H9 (cell line): ENCODE data around the gene DNER. TPM values are rescaled to one million over a fixed set of nuclear protein-coding genes. Genes with fewer than 3 reads are reported as not detected.
A peak's percentile ranks its signal among the peaks of the same experiment; 100 is the strongest.

Source experiments
- DNase-seq: peaks from one replicate; pipeline ENCODE4 v3.0.0-alpha.2; 2017
- H2AFZ ChIP-seq: one replicate; pipeline ENCODE4 v1.6.1; 2013; ENCODE audit warnings: mild to moderate bottlenecking, low read length, control low read depth, moderate library complexity
- H2AK5ac ChIP-seq: 2 replicates; pipeline ENCODE4 v1.6.1; 2013; ENCODE audit warnings: low read length, control low read depth, mixed read lengths; ENCODE audit not compliant: insufficient read length
- H2BK120ac ChIP-seq: one replicate; pipeline ENCODE4 v1.6.1; 2013; ENCODE audit warnings: low read depth, mild to moderate bottlenecking, low read length, control low read depth, inconsistent platforms; ENCODE audit not compliant: poor library complexity, severe bottlenecking
- H2BK12ac ChIP-seq: 2 replicates; pipeline ENCODE4 v1.6.1; 2013; ENCODE audit warnings: low read length, control low read depth, mixed read lengths, low read depth; ENCODE audit not compliant: insufficient read length
- H2BK15ac ChIP-seq: 2 replicates; pipeline ENCODE4 v1.6.1; 2013; ENCODE audit warnings: low read depth, low read length, control low read depth
- H2BK20ac ChIP-seq: one replicate; pipeline ENCODE4 v1.6.1; 2013; ENCODE audit warnings: low read depth, mild to moderate bottlenecking, low read length, control low read depth, inconsistent platforms; ENCODE audit not compliant: poor library complexity, severe bottlenecking
- H2BK5ac ChIP-seq: 2 replicates; pipeline ENCODE4 v1.6.1; 2013; ENCODE audit warnings: low read length, control low read depth, mixed read lengths; ENCODE audit not compliant: insufficient read length
- H3K14ac ChIP-seq: 2 replicates; pipeline ENCODE4 v1.6.1; 2013; ENCODE audit warnings: low read length, control low read depth; ENCODE audit not compliant: insufficient read depth
- H3K18ac ChIP-seq: 2 replicates; pipeline ENCODE4 v1.6.1; 2013; ENCODE audit warnings: low read depth, mild to moderate bottlenecking, mixed read lengths, low read length, control low read depth; ENCODE audit not compliant: insufficient read length
- H3K23ac ChIP-seq: 2 replicates; pipeline ENCODE4 v1.6.1; 2013; ENCODE audit warnings: low read length, control low read depth, mixed read lengths, low read depth; ENCODE audit not compliant: insufficient read length
- H3K23me2 ChIP-seq: 2 replicates; pipeline ENCODE4 v1.6.1; 2013; ENCODE audit warnings: low read depth, mild to moderate bottlenecking, mixed read lengths, low read length, control low read depth; ENCODE audit not compliant: insufficient read length, poor library complexity, severe bottlenecking
- H3K27ac ChIP-seq: 2 replicates; pipeline ENCODE4 v1.5.1; 2013; ENCODE audit warnings: low read length, control low read depth, mixed read lengths, low read depth; ENCODE audit not compliant: insufficient read length
- H3K27me3 ChIP-seq: 2 replicates; pipeline ENCODE4 v1.6.1; 2013; ENCODE audit warnings: low read length, control low read depth, inconsistent platforms; ENCODE audit not compliant: insufficient read depth
- H3K4ac ChIP-seq: 2 replicates; pipeline ENCODE4 v1.6.1; 2013; ENCODE audit warnings: low read depth, mild to moderate bottlenecking, control low read depth, inconsistent platforms, low read length, moderate library complexity
- H3K4me1 ChIP-seq: 2 replicates; pipeline ENCODE4 v1.6.1; 2013; ENCODE audit warnings: low read length, control low read depth, inconsistent platforms; ENCODE audit not compliant: insufficient read depth
- H3K4me2 ChIP-seq: 2 replicates; pipeline ENCODE4 v1.6.1; 2013; ENCODE audit warnings: low read length, control low read depth, mixed read lengths; ENCODE audit not compliant: insufficient read length, insufficient read depth
- H3K56ac ChIP-seq: 2 replicates; pipeline ENCODE4 v1.6.1; 2013; ENCODE audit warnings: low read depth, mild to moderate bottlenecking, mixed read lengths, low read length, control low read depth; ENCODE audit not compliant: insufficient read length
- H3K79me1 ChIP-seq: 2 replicates; pipeline ENCODE4 v1.6.1; 2013; ENCODE audit warnings: low read depth, mild to moderate bottlenecking, moderate library complexity, low read length, control low read depth, inconsistent platforms; ENCODE audit not compliant: insufficient read depth, poor library complexity, severe bottlenecking
- H3K79me2 ChIP-seq: 2 replicates; pipeline ENCODE4 v1.6.1; 2013; ENCODE audit warnings: low read length, control low read depth, inconsistent platforms; ENCODE audit not compliant: insufficient read depth
- H3K9ac ChIP-seq: 2 replicates; pipeline ENCODE4 v1.6.1; 2013; ENCODE audit warnings: low read length, control low read depth, mixed read lengths; ENCODE audit not compliant: insufficient read length; ENCODE audit errors: extremely low read depth
- H3K9me3 ChIP-seq: one replicate; pipeline ENCODE4 v1.6.1; 2013; ENCODE audit warnings: low read depth, low read length, inconsistent platforms; ENCODE audit not compliant: control insufficient read depth
- H3T11ph ChIP-seq: one replicate; pipeline ENCODE4 v1.6.1; 2013; ENCODE audit warnings: mild to moderate bottlenecking, low read length, control low read depth, inconsistent platforms
- H4K20me1 ChIP-seq: one replicate; pipeline ENCODE4 v1.6.1; 2013; ENCODE audit not compliant: control insufficient read depth, insufficient read length, insufficient read depth
- H4K5ac ChIP-seq: 2 replicates; pipeline ENCODE4 v1.6.1; 2013; ENCODE audit warnings: low read depth, mild to moderate bottlenecking, mixed read lengths, low read length, control low read depth; ENCODE audit not compliant: insufficient read length
- H4K8ac ChIP-seq: replicated peaks from 2 replicates; pipeline ENCODE4 v1.6.1; 2013; ENCODE audit warnings: low read length, control low read depth, mixed read lengths, low read depth; ENCODE audit not compliant: insufficient read length
- H4K91ac ChIP-seq: 2 replicates; pipeline ENCODE4 v1.6.1; 2013; ENCODE audit warnings: low read depth, mild to moderate bottlenecking, moderate library complexity, mixed read lengths, low read length, control low read depth; ENCODE audit not compliant: insufficient read length
- H3K27ac Mint-ChIP-seq, 3 experiments: 2 replicates in 2 of 3; 3 replicates in 1 of 3; pipeline ENCODE4 v1.8.0; 2020 to 2021; ENCODE audit warnings: mixed read lengths in 3 of 3, mild to moderate bottlenecking in 1 of 3, moderate library complexity in 1 of 3
- H3K27me3 Mint-ChIP-seq: 2 replicates; pipeline ENCODE4 v1.8.0; 2021; ENCODE audit warnings: low read depth, mild to moderate bottlenecking, moderate library complexity, mixed read lengths
- H3K36me3 Mint-ChIP-seq, 3 experiments: 2 replicates in 2 of 3; 3 replicates in 1 of 3; pipeline ENCODE4 v1.8.0; 2020 to 2021; ENCODE audit warnings: low read depth in 3 of 3, mixed read lengths in 3 of 3; ENCODE audit not compliant: insufficient read depth in 1 of 3
- H3K4me1 Mint-ChIP-seq, 2 experiments: 2 replicates each; pipeline ENCODE4 v1.8.0; 2020; ENCODE audit warnings: mixed read lengths in 2 of 2
- H3K4me3 Mint-ChIP-seq, 2 experiments: 2 replicates in 1 of 2; 3 replicates in 1 of 2; pipeline ENCODE4 v1.8.0; 2020 to 2021; ENCODE audit warnings: mild to moderate bottlenecking in 2 of 2, mixed read lengths in 2 of 2, moderate library complexity in 1 of 2
- H3K9me3 Mint-ChIP-seq, 2 experiments: 2 replicates in 1 of 2; 3 replicates in 1 of 2; pipeline ENCODE4 v1.8.0; 2020; ENCODE audit warnings: mild to moderate bottlenecking in 2 of 2, mixed read lengths in 2 of 2, moderate library complexity in 1 of 2
- CTCF ChIP-seq: fragments of 200-600 bp; sonication (generic); conservative IDR thresholded peaks from 3 replicates; pipeline ENCODE4 v1.8.0; 2021; ENCODE audit warnings: antibody characterized with exemption, mild to moderate bottlenecking
- whole genome bisulfite sequencing: extraction: QIAGEN DNeasy Blood & Tissue Kit; methylation state at CpG from one replicate; pipeline ENCODE4 v1.1.7; 2013; ENCODE audit warnings: missing lambda C conversion rate, low lambda C conversion rate, mixed read lengths; ENCODE audit not compliant: insufficient read length; ENCODE audit errors: extremely low coverage; 5-methylcytosine and 5-hydroxymethylcytosine counted together
- total RNA-seq: library from RNA; stranded (reverse); gene quantifications from 2 replicates; pipeline ENCODE4 v1.2.1, GENCODE V29; 2021

The DNER gene
- total RNA-seq, 1 experiment from 2014 or later: 1.0 TPM

GRCh38 chr2:229446350-229446749, 268.0 kb downstream of the DNER start:
- H2BK15ac ChIP-seq: no peak overlapping the region
- H3K14ac ChIP-seq: no peak overlapping the region
- no peak for TF ChIP-seq CTCF
- no peak overlapping the region for H2AK5ac ChIP-seq
- H2BK20ac ChIP-seq: no peak overlapping the region
- peaks cover 4% of the 10 kb centered on the region for H3K23me2 ChIP-seq
- no peak overlapping the region for H2AFZ ChIP-seq
- no peak overlapping the region for H3K4me3 Mint-ChIP-seq
- no peak overlapping the region for H4K91ac ChIP-seq
- no peak overlapping the region for H3K56ac ChIP-seq
- WGBS: no CpG with 5 or more reads among the region's 6 CpGs
- H3K4me2 ChIP-seq: no peak overlapping the region
- H3K18ac ChIP-seq: no peak overlapping the region
- H3K79me2 ChIP-seq: no peaks in the 10 kb centered on the region
- H2BK5ac ChIP-seq: no peak overlapping the region
- H3K4ac ChIP-seq: no peak overlapping the region
- DNase-seq: no peak
- H3K79me1 ChIP-seq: no peaks in the 10 kb centered on the region
- H3K9me3 Mint-ChIP-seq: peaks cover 0 to 2% of the 10 kb centered on the region in 2 experiments; a peak in 1 of 5 replicates
- no peaks in the 10 kb centered on the region for H3K9me3 ChIP-seq
- H4K8ac ChIP-seq: no peak overlapping the region
- H3K27ac ChIP-seq: no peak overlapping the region
- H4K20me1 ChIP-seq: no peaks in the 10 kb centered on the region
- peak overlapping the region in 1 of 3 experiments; percentile 31; a peak in 1 of 7 replicates for H3K27ac Mint-ChIP-seq
- H3K9ac ChIP-seq: no peak overlapping the region
- no peak overlapping the region for H2BK120ac ChIP-seq
- H3T11ph ChIP-seq: no peak overlapping the region
- no peaks in the 10 kb centered on the region for H3K27me3 Mint-ChIP-seq
- peaks cover 0 to 8% of the 10 kb centered on the region in 2 experiments; a peak in 2 of 4 replicates for H3K4me1 Mint-ChIP-seq
- H2BK12ac ChIP-seq: no peak overlapping the region
- H4K5ac ChIP-seq: peak overlapping the region; percentile 17
- no peaks in the 10 kb centered on the region for H3K36me3 Mint-ChIP-seq
- H3K27me3 ChIP-seq: no peaks in the 10 kb centered on the region
- H3K23ac ChIP-seq: no peak overlapping the region
- no peaks in the 10 kb centered on the region for H3K4me1 ChIP-seq
